Measurements from ENCODE around the gene PDE10A. TPM values are rescaled to one million over a fixed set of nuclear protein-coding genes. Genes with fewer than 3 reads are reported as not detected.

The PDE10A gene
- total RNA-seq, 1 experiment from 2014 or later: 0.31 TPM

DNA sequence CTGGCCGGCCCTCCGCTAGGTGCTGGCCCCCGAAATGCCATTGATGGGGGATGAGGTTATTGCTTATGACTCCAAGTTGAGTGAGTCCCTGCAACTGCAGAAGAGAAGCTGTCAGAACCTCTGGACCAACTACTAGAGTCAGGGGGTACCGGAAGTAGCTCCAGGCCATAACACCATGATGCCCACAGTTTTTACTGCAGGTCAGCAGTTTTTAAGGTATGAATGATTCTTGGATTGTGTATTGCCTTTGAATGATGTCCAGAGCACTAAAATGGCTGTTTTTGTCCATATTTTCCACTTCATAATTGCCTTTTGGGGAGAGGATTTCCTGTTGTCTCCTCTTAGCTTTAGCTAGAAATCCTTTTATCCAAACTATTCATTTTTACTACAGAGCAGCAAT is 148.4 kb downstream of the PDE10A start:
- Histone ChIP-seq H2BK12ac (ENCODE audit: insufficient read length, low read depth, low read length) (no peak overlapping the region), H3K9me3 (ENCODE audit: control insufficient read depth, low read depth, low read length) (no peaks in the 10 kb centered on the region), H4K5ac (ENCODE audit: insufficient read length, low read depth, low read length) (no peak overlapping the region), H2BK5ac (ENCODE audit: insufficient read length, low read length) (no peak overlapping the region), H3T11ph (ENCODE audit: low read length) (no peak overlapping the region), H3K56ac (ENCODE audit: insufficient read length, low read depth, low read length) (no peak overlapping the region), H3K79me2 (ENCODE audit: insufficient read depth, low read length) (no peaks in the 10 kb centered on the region), H3K14ac (ENCODE audit: insufficient read depth, low read length) (no peak overlapping the region), H3K9ac (ENCODE audit: extremely low read depth, insufficient read length, low read length) (no peak overlapping the region), H3K23me2 (ENCODE audit: insufficient read length, low read depth, low read length, poor library complexity, severe bottlenecking) (no peaks in the 10 kb centered on the region), H3K79me1 (ENCODE audit: insufficient read depth, low read depth, low read length, poor library complexity, severe bottlenecking) (no peaks in the 10 kb centered on the region), H2AK5ac (ENCODE audit: insufficient read length, low read length) (no peak overlapping the region), H2BK15ac (ENCODE audit: low read depth, low read length) (no peak overlapping the region), H3K23ac (ENCODE audit: insufficient read length, low read depth, low read length) (no peak overlapping the region), H4K91ac (ENCODE audit: insufficient read length, low read depth, low read length) (no peak overlapping the region), H3K27ac (ENCODE audit: insufficient read length, low read depth, low read length) (no peak overlapping the region), H3K4ac (ENCODE audit: low read depth, low read length) (no peak overlapping the region), H2BK20ac (ENCODE audit: low read depth, low read length, poor library complexity, severe bottlenecking) (no peak overlapping the region), H3K18ac (ENCODE audit: insufficient read length, low read depth, low read length) (no peak overlapping the region), H2BK120ac (ENCODE audit: low read depth, low read length, poor library complexity, severe bottlenecking) (no peak overlapping the region), H2AFZ (ENCODE audit: low read length) (no peak overlapping the region), H3K27me3 (ENCODE audit: insufficient read depth, low read length) (no peaks in the 10 kb centered on the region), H4K8ac (replicated peaks; ENCODE audit: insufficient read length, low read depth, low read length) (no peak overlapping the region), H4K20me1 (ENCODE audit: control insufficient read depth, insufficient read depth, insufficient read length) (no peaks in the 10 kb centered on the region), H3K4me1 (ENCODE audit: insufficient read depth, low read length) (no peaks in the 10 kb centered on the region), H3K4me2 (ENCODE audit: insufficient read depth, insufficient read length, low read length) (no peak overlapping the region)
- WGBS (ENCODE audit: extremely low coverage, insufficient read length, low lambda C conversion rate): no CpG with 5 or more reads among the region's 4 CpGs
- no peak overlapping the region for H3K4me3 Mint-ChIP-seq
- H3K4me1 Mint-ChIP-seq: no peaks in the 10 kb centered on the region
- H3K9me3 Mint-ChIP-seq: no peaks in the 10 kb centered on the region
- no peaks in the 10 kb centered on the region for H3K36me3 Mint-ChIP-seq (ENCODE audit: insufficient read depth in 1 of 3, low read depth in 3 of 3)
- no peaks in the 10 kb centered on the region for H3K27me3 Mint-ChIP-seq (ENCODE audit: low read depth)
- TF ChIP-seq, protein P1, sequence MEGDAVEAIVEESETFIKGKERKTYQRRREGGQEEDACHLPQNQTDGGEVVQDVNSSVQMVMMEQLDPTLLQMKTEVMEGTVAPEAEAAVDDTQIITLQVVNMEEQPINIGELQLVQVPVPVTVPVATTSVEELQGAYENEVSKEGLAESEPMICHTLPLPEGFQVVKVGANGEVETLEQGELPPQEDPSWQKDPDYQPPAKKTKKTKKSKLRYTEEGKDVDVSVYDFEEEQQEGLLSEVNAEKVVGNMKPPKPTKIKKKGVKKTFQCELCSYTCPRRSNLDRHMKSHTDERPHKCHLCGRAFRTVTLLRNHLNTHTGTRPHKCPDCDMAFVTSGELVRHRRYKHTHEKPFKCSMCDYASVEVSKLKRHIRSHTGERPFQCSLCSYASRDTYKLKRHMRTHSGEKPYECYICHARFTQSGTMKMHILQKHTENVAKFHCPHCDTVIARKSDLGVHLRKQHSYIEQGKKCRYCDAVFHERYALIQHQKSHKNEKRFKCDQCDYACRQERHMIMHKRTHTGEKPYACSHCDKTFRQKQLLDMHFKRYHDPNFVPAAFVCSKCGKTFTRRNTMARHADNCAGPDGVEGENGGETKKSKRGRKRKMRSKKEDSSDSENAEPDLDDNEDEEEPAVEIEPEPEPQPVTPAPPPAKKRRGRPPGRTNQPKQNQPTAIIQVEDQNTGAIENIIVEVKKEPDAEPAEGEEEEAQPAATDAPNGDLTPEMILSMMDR (conservative IDR thresholded peaks at IDR 0.05): no peak
- no peak overlapping the region for H3K27ac Mint-ChIP-seq
- DNase-seq: no peak

All from H9 (cell line).